Body of pancreas (tissue), 4 donors: ENCODE results near the gene KLHL40. TPM values are rescaled to one million over a fixed set of nuclear protein-coding genes. Genes with fewer than 3 reads are reported as not detected.

Experiments used
- ATAC-seq: fragments of 150-250 bp; one replicate; pipeline ENCODE4 v1.9.1; 2016
- DNase-seq, 4 donors: peaks; one replicate each; pipeline ENCODE4 v3.0.0-alpha.2; 2019
- H3K27ac ChIP-seq, 4 donors: fragments of 200-600 bp; sonication (generic); 1 replicate in 3 of 4; 2 replicates in 1 of 4; pipeline versions ENCODE4 v1.5.1 to v1.6.1; 2016 to 2019; ENCODE audit warnings: mild to moderate bottlenecking in 1 of 4, mixed read lengths in 1 of 4, moderate library complexity in 1 of 4
- H3K27me3 ChIP-seq, 2 donors: fragments of 200-600 bp; sonication (generic); one replicate each; pipeline ENCODE4 v1.6.0; 2016; ENCODE audit warnings: mild to moderate bottlenecking in 1 of 2
- H3K36me3 ChIP-seq, 2 donors: fragments of 200-600 bp; sonication (generic); replicated peaks in 1 of 2; 2 replicates each; pipeline ENCODE4 v1.5.1; 2016; ENCODE audit warnings: low read depth in 2 of 2; ENCODE audit not compliant: insufficient read depth in 1 of 2
- H3K4me1 ChIP-seq: fragments of 200-600 bp; sonication (generic); one replicate; pipeline ENCODE4 v1.6.0; 2016
- H3K4me3 ChIP-seq, 2 donors: fragments of 200-600 bp; sonication (generic); 1 replicate in 1 of 2; 2 replicates in 1 of 2; pipeline ENCODE4 v1.5.1; 2016 to 2019
- H3K9me3 ChIP-seq, 3 donors: fragments of 200-600 bp; sonication (generic); 1 replicate in 2 of 3; 2 replicates in 1 of 3; pipeline ENCODE4 v1.5.1; 2016
- CTCF ChIP-seq, 7 experiments: fragments of 450-650 bp in 4 of 7; fragments of 200-600 bp in 3 of 7; sonication (generic) in 3 of 7; IDR thresholded peaks; one replicate each; pipeline ENCODE4 v1.5.1; 2016 to 2019; ENCODE audit warnings: antibody characterized with exemption in 7 of 7
- POLR2A ChIP-seq, 3 donors: fragments of 450-650 bp; IDR thresholded peaks; one replicate each; pipeline ENCODE4 v1.6.1; 2016; ENCODE audit warnings: antibody characterized with exemption in 3 of 3, mild to moderate bottlenecking in 2 of 3
- WGBS, 2 donors: methylation state at CpG; one replicate each; pipeline ENCODE4 v1.1.5; 2017; 5-methylcytosine and 5-hydroxymethylcytosine counted together
- intact Hi-C: fragments of 100-400 bp; cut with DNase I; formaldehyde crosslinking; loops from one replicate; pipeline ENCODE4 v1.15.1; 2023
- total RNA-seq, 2 donors: library from RNA; depleted of rRNA; stranded (reverse); fragments of >200 nt; gene quantifications; one replicate each; pipeline ENCODE4 v1.1.0, GENCODE V29; 2016

KLHL40 gene
- total RNA-seq, 2 donors from 2014 or later: not detected

GRCh38 chr3:42662037-42662812 lies 23.1 kb upstream of the KLHL40 start:
- H3K4me3 ChIP-seq: no peak overlapping the region
- H3K27me3 ChIP-seq: no peaks in the 10 kb centered on the region
- DNase-seq (no peak), ATAC-seq (no peak)
- no peak overlapping the region for H3K27ac ChIP-seq
- TF ChIP-seq CTCF (IDR thresholded peaks at IDR 0.05) (no peak), POLR2A (IDR thresholded peaks at IDR 0.05) (no peak)
- WGBS, 2 donors: 82 to 90% methylated on average over 7 of the region's 7 CpGs
- H3K36me3 ChIP-seq: peaks cover 0 to 3% of the 10 kb centered on the region in 2 donors
- no peaks in the 10 kb centered on the region for H3K9me3 ChIP-seq
- intact Hi-C loops: loop anchor here (5.0 kb wide), 1 partner anchor 75 kb away; no protein-coding TSS in a partner anchor
- H3K4me1 ChIP-seq: no peaks in the 10 kb centered on the region

- Histone ChIP-seq H3K4me1 (no peaks in the 10 kb centered on the region), H3K4me3 (no peak overlapping the region), H3K36me3 (peaks cover 0 to 3% of the 10 kb centered on the region in 2 donors), H3K27me3 (no peaks in the 10 kb centered on the region), H3K27ac (no peak overlapping the region), H3K9me3 (no peaks in the 10 kb centered on the region)
- ATAC-seq: no peak
- TF ChIP-seq CTCF (IDR thresholded peaks at IDR 0.05) (no peak), POLR2A (IDR thresholded peaks at IDR 0.05) (no peak)
- 57 to 74% methylated on average over 6 to 12 of the region's 12 CpGs for WGBS, 2 donors
- intact Hi-C loops: loop anchor here (5.0 kb wide), 1 partner anchor 74 kb away; no protein-coding TSS in a partner anchor
- DNase-seq: no peak
These were observed 22.4 kb upstream of the KLHL40 start for GRCh38 chr3:42662813-42663535.

- no peaks in the 10 kb centered on the region for H3K4me1 ChIP-seq
- H3K36me3 ChIP-seq: no peaks in the 10 kb centered on the region
- no peak for ATAC-seq
- H3K27me3 ChIP-seq: no peaks in the 10 kb centered on the region
- no peak overlapping the region for H3K4me3 ChIP-seq
- H3K9me3 ChIP-seq: no peaks in the 10 kb centered on the region
- no peak for DNase-seq
- 84 to 85% methylated on average over 24 to 38 of the region's 38 CpGs for WGBS, 2 donors
- no peak for TF ChIP-seq CTCF (IDR thresholded peaks at IDR 0.05)
- TF ChIP-seq POLR2A (IDR thresholded peaks at IDR 0.05): no peak
- intact Hi-C loops: loop anchor here (5.0 kb wide), 1 partner anchor 73 kb away; no protein-coding TSS in a partner anchor
- no peak overlapping the region for H3K27ac ChIP-seq
These were observed 21.5 kb upstream of the KLHL40 start for GRCh38 chr3:42663581-42664437.

GRCh38 chr3:42664438-42664803 lies 20.9 kb upstream of the KLHL40 start:
- TF ChIP-seq POLR2A (IDR thresholded peaks at IDR 0.05) (no peak), CTCF (IDR thresholded peaks at IDR 0.05) (no peak)
- Histone ChIP-seq H3K27ac (no peak overlapping the region), H3K4me3 (no peak overlapping the region), H3K9me3 (no peaks in the 10 kb centered on the region), H3K27me3 (no peaks in the 10 kb centered on the region), H3K36me3 (no peaks in the 10 kb centered on the region), H3K4me1 (no peaks in the 10 kb centered on the region)
- ATAC-seq (no peak), DNase-seq (no peak)
- 75 to 90% methylated on average over 14 to 15 of the region's 19 CpGs for WGBS, 2 donors
- intact Hi-C loops: loop anchor here (5.0 kb wide), 1 partner anchor 73 kb away; no protein-coding TSS in a partner anchor
